Right atrium auricular region (tissue), 2 donors: ENCODE data around the gene CUL7. TPM values are rescaled to one million over a fixed set of nuclear protein-coding genes. Genes with fewer than 3 reads are reported as not detected.
A peak's percentile ranks its signal among the peaks of the same experiment; 100 is the strongest.

Experiments used
- DNase-seq: peaks from one replicate; pipeline ENCODE4 v3.0.0-alpha.2; 2019; ENCODE audit warnings: low spot score
- H3K27ac ChIP-seq, 2 donors: fragments of 200-600 bp; sonication (generic); 1 replicate in 1 of 2; 2 replicates in 1 of 2; pipeline ENCODE4 v1.5.1; 2016 to 2019
- H3K27me3 ChIP-seq, 2 donors: fragments of 200-600 bp; sonication (generic); one replicate each; pipeline versions ENCODE4 v1.5.1 to v1.6.0; 2017 to 2019
- H3K36me3 ChIP-seq: fragments of 200-600 bp; sonication (generic); one replicate; pipeline ENCODE4 v1.5.1; 2016
- H3K4me1 ChIP-seq, 2 donors: fragments of 200-600 bp; sonication (generic); one replicate each; pipeline versions ENCODE4 v1.5.1 to v1.6.0; 2017 to 2019
- H3K4me3 ChIP-seq, 2 donors: fragments of 200-600 bp; sonication (generic); 1 replicate in 1 of 2; 2 replicates in 1 of 2; pipeline ENCODE4 v1.5.1; 2017 to 2019; ENCODE audit warnings: mild to moderate bottlenecking in 1 of 2, moderate library complexity in 1 of 2
- H3K9me3 ChIP-seq, 2 donors: fragments of 200-600 bp; sonication (generic); one replicate each; pipeline ENCODE4 v1.5.1; 2019
- total RNA-seq, 2 donors: library from RNA; depleted of rRNA; stranded (reverse); fragments of >200 nt; gene quantifications; one replicate each; pipeline ENCODE4 v1.1.0, GENCODE V29; 2016
- TF ChIP-seq, protein P1 (sequence below), 2 donors: fragments of 200-600 bp; sonication (generic); IDR thresholded peaks; one replicate each; pipeline ENCODE4 v1.5.1; 2019; ENCODE audit warnings: antibody characterized with exemption in 2 of 2

Gene CUL7
- total RNA-seq, 2 donors from 2014 or later, result 6.5 to 9.0 TPM

- H3K4me1 ChIP-seq, result peaks cover 0 to 46% of the 10 kb centered on the region in 2 donors
- no peaks in the 10 kb centered on the region for H3K27me3 ChIP-seq
- H3K27ac ChIP-seq, result peak overlapping the region; percentile 35 to 95
- no peaks in the 10 kb centered on the region for H3K9me3 ChIP-seq
- H3K4me3 ChIP-seq, result no peak overlapping the region
- TF ChIP-seq, protein P1, sequence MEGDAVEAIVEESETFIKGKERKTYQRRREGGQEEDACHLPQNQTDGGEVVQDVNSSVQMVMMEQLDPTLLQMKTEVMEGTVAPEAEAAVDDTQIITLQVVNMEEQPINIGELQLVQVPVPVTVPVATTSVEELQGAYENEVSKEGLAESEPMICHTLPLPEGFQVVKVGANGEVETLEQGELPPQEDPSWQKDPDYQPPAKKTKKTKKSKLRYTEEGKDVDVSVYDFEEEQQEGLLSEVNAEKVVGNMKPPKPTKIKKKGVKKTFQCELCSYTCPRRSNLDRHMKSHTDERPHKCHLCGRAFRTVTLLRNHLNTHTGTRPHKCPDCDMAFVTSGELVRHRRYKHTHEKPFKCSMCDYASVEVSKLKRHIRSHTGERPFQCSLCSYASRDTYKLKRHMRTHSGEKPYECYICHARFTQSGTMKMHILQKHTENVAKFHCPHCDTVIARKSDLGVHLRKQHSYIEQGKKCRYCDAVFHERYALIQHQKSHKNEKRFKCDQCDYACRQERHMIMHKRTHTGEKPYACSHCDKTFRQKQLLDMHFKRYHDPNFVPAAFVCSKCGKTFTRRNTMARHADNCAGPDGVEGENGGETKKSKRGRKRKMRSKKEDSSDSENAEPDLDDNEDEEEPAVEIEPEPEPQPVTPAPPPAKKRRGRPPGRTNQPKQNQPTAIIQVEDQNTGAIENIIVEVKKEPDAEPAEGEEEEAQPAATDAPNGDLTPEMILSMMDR (IDR thresholded peaks at IDR 0.05), result no peak
- no peak for DNase-seq
- peaks cover 49% of the 10 kb centered on the region for H3K36me3 ChIP-seq
Measured at GRCh38 chr6:43061861-43062260, 8.2 kb upstream of the CUL7 start.

- DNase-seq, result no peak
- Histone ChIP-seq H3K4me1 (peaks cover 0 to 46% of the 10 kb centered on the region in 2 donors), H3K36me3 (peaks cover 48% of the 10 kb centered on the region), H3K27me3 (no peaks in the 10 kb centered on the region), H3K9me3 (no peaks in the 10 kb centered on the region), H3K4me3 (peak overlapping the region in 1 of 2 donors; percentile 95), H3K27ac (peak overlapping the region; percentile 94 to 95)
- TF ChIP-seq, protein P1 (IDR thresholded peaks at IDR 0.05), result no peak
Measured at GRCh38 chr6:43060755-43061633, 7.3 kb upstream of the CUL7 start.

DNA sequence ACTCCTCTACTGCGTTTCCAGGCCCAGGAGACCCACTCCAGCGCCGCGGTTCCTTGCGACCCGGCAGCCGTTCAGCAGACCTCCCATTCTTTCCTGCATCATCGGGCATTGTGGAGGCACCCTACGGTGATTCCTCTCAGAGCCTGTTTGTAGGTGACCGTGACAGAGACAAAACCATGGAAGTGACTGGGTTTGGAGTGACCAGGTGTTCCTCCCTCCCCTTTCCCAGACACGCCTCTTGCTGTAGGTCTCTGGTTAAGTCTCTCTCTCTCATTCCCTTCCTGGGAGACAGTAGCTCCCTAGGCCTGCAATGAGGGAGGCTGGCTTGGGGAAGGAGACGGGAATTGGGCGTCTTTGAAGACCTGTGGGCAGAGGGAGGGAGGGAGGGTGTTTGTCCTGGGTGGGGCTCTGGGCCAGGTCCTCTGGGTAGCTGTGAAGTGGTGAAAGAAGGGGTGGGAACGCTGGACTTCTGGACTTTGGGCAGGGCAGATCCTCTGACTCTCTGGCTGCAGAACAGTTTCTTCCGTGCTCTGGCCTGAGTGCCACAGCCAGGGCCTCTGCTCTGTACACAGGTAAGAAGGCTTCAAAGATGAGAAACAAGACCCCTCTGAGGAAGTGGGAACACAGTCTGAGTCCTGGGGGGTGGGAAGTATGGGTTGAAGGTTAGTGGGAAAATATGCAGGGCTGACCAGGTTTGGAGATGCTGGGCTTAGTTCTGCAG lies 6.5 kb upstream of the CUL7 start:
- TF ChIP-seq, protein P1 (IDR thresholded peaks at IDR 0.05), result no peak
- peak overlapping the region; percentile 94 to 95 for H3K27ac ChIP-seq
- no peaks in the 10 kb centered on the region for H3K9me3 ChIP-seq
- no peak for DNase-seq
- H3K4me1 ChIP-seq, result peaks cover 0 to 46% of the 10 kb centered on the region in 2 donors
- H3K4me3 ChIP-seq, result peak overlapping the region; percentile 95 to 98
- no peaks in the 10 kb centered on the region for H3K27me3 ChIP-seq
- peaks cover 47% of the 10 kb centered on the region for H3K36me3 ChIP-seq

- DNase-seq, result peak; percentile 99
- TF ChIP-seq, protein P1 (IDR thresholded peaks at IDR 0.05), result no peak
- Histone ChIP-seq H3K27me3 (no peaks in the 10 kb centered on the region), H3K27ac (peak within 1 kb of the TSS; percentile 94 to 95), H3K9me3 (no peaks in the 10 kb centered on the region), H3K4me1 (peaks cover 0 to 47% of the 10 kb centered on the region in 2 donors), H3K4me3 (peak within 1 kb of the TSS; percentile 95 to 98), H3K36me3 (peaks cover 43% of the 10 kb centered on the region)
Measured at GRCh38 chr6:43059168-43060033, 5.8 kb upstream of the CUL7 start, which contains the start of the genes KLC4 and MRPL2. KLC4 (plus strand) TSS chr6:43059631; CDS start chr6:43061336, 1,705 bp downstream. MRPL2 (minus strand) TSS chr6:43059434; CDS start chr6:43059381, 53 bp downstream.

DNA sequence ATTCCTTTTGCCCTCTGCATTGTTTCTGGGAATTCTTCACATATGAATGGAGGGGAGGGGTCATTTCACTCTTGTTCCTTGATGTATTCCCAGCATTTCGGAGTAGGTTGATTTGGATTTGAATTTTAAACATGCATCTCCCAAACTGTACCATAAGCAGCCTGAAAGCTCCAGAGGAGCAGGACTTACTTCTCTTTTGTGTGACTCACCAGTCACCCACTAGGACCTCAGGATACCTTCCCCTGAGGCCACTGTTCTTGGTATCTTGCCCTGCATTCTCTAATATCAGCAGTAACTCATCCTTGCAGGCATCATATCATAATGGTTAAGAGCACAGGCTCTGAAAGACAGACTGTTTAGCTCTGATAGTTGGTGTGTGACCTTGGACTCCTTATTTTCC lies 4.9 kb upstream of the CUL7 start:
- no peak for DNase-seq
- H3K9me3 ChIP-seq, result no peaks in the 10 kb centered on the region
- H3K36me3 ChIP-seq, result peaks cover 34% of the 10 kb centered on the region
- no peaks in the 10 kb centered on the region for H3K27me3 ChIP-seq
- H3K27ac ChIP-seq, result peak overlapping the region; percentile 94 to 95
- peaks cover 0 to 52% of the 10 kb centered on the region in 2 donors for H3K4me1 ChIP-seq
- peak overlapping the region; percentile 95 to 98 for H3K4me3 ChIP-seq
- TF ChIP-seq, protein P1 (IDR thresholded peaks at IDR 0.05), result no peak
